HUES6 (cell line): ENCODE results near the gene ARID3B.

Source experiments
- H3K27ac ChIP-seq: 2 replicates; pipeline ENCODE4 v1.7.0; 2013; ENCODE audit warnings: low read depth, mild to moderate bottlenecking, low read length, inconsistent platforms
- H3K27me3 ChIP-seq: 2 replicates; pipeline ENCODE4 v1.6.1; 2013; ENCODE audit warnings: low read length; ENCODE audit not compliant: control insufficient read depth, insufficient read depth
- H3K36me3 ChIP-seq: 2 replicates; pipeline ENCODE4 v1.6.1; 2013; ENCODE audit warnings: low read length; ENCODE audit not compliant: control insufficient read depth, insufficient read depth
- H3K4me1 ChIP-seq: 2 replicates; pipeline ENCODE4 v1.6.1; 2013; ENCODE audit warnings: low read length; ENCODE audit not compliant: control insufficient read depth, insufficient read depth
- H3K4me3 ChIP-seq: 2 replicates; pipeline ENCODE4 v1.5.1; 2013; ENCODE audit warnings: low read depth, low read length
- H3K9ac ChIP-seq: one replicate; pipeline ENCODE4 v1.6.1; 2013; ENCODE audit warnings: mild to moderate bottlenecking, low read length
- H3K9me3 ChIP-seq: 2 replicates; pipeline ENCODE4 v1.6.1; 2013; ENCODE audit warnings: low read depth, low read length; ENCODE audit not compliant: control insufficient read depth, insufficient read depth

The ARID3B gene

GRCh38 chr15:74642734-74643664 lies 102.0 kb downstream of the ARID3B start:
- peaks cover 20% of the 10 kb centered on the region for H3K4me1 ChIP-seq
- H3K4me3 ChIP-seq: peak overlapping the region; percentile 25; the same call in 1 of the 2 replicates
- H3K9ac ChIP-seq: peak overlapping the region; percentile 1
- H3K27ac ChIP-seq: peak overlapping the region; percentile 91
- H3K9me3 ChIP-seq: no peaks in the 10 kb centered on the region
- H3K36me3 ChIP-seq: peaks cover 21% of the 10 kb centered on the region
- H3K27me3 ChIP-seq: no peaks in the 10 kb centered on the region

- Histone ChIP-seq H3K9me3 (no peaks in the 10 kb centered on the region), H3K4me1 (peaks cover 20% of the 10 kb centered on the region), H3K27ac (no peak overlapping the region), H3K4me3 (no peak overlapping the region), H3K36me3 (peaks cover 19% of the 10 kb centered on the region), H3K27me3 (no peaks in the 10 kb centered on the region), H3K9ac (no peak overlapping the region)
Measured at GRCh38 chr15:74643665-74644204, 102.7 kb downstream of the ARID3B start.

GRCh38 chr15:74646480-74646879 lies 105.5 kb downstream of the ARID3B start:
- no peak overlapping the region for H3K9ac ChIP-seq
- peaks cover 13% of the 10 kb centered on the region for H3K36me3 ChIP-seq
- H3K27me3 ChIP-seq: no peaks in the 10 kb centered on the region

More at GRCh38 chr15:74646480-74646879, 105.5 kb downstream of the ARID3B start:
- peaks cover 20% of the 10 kb centered on the region for H3K4me1 ChIP-seq
- H3K27ac ChIP-seq: no peak overlapping the region
- H3K4me3 ChIP-seq: no peak overlapping the region
- H3K9me3 ChIP-seq: no peaks in the 10 kb centered on the region
